Glomerular visceral epithelial cell (primary cell): ENCODE measurements around the gene HIGD1B.
"Not testable (repeated sequence)": the region's sequence is repeated elsewhere in the genome, so short reads cannot be mapped to it uniquely, and the experiment has no call there.

Source experiments
- DNase-seq: peaks from one replicate; pipeline ENCODE4 v3.0.0-alpha.2; 2016; ENCODE audit errors: extremely low spot score

HIGD1B gene

GRCh38 chr17:44847586-44847985 lies at the start of gene HIGD1B:
Gene HIGD1B, plus strand, starts transcription at chr17:44847883. Its CDS starts 270 bp downstream, at chr17:44848153.
- DNase-seq = no peak

GRCh38 chr17:44798356-44798755 lies 49.3 kb upstream of the HIGD1B start:
- DNase-seq = no peak

DNA sequence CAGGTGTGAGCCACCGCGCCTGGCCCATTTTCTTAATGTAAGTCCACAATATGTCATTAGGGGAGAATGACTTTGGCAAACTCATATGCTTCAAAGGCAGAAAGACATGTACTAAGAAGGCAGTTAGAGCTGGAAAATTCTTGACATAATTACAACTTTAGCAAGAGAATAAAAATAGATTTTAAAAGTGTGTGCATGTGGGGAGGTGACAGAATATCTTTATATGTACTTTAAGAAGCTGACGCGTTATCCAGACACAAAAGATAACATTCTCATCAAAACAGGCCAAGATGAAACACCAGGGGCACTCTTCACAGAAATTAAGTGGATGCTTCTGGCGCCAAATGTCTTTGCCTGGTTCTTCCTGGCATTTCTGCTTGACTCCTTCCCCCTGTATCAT lies 45.8 kb upstream of the HIGD1B start:
- no peak for DNase-seq

DNA sequence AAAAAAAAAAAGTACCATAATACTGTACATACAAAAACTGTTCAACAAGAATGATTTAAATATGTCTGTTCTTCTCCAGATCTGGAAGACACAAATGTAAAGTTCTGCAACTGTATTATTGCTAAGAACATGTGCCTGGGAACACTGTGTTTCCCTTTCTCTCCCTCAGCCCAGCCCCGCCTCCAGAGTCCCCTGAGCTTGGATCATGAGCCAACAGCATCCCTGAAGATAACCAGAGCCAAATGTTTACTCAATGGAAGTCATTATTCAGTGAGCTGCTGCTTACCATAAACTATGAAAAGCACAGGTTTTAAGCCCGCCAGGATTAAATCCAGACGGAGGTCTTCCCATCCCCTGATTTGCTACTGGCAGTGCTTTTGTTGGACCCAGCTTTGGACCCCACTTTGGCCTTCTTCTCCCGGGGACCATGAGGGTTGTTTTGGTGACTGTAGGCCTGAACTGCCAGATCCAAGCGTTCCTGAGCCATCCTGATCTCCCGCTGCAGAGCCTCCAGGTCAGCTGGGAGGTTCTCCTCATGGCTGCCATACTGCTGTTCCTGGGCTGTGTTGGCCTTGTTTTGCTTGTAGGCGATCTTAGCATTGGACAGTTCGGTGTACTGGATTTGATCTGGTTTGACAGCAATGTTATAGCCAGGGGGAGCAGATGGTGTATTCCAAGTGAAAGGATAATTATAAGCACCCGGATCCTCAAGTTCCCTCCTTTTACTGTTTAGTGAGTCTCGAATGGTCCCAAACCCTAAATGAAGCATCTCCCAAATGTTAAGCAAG lies 43.2 kb upstream of the HIGD1B start:
- DNase-seq = no peak

DNA sequence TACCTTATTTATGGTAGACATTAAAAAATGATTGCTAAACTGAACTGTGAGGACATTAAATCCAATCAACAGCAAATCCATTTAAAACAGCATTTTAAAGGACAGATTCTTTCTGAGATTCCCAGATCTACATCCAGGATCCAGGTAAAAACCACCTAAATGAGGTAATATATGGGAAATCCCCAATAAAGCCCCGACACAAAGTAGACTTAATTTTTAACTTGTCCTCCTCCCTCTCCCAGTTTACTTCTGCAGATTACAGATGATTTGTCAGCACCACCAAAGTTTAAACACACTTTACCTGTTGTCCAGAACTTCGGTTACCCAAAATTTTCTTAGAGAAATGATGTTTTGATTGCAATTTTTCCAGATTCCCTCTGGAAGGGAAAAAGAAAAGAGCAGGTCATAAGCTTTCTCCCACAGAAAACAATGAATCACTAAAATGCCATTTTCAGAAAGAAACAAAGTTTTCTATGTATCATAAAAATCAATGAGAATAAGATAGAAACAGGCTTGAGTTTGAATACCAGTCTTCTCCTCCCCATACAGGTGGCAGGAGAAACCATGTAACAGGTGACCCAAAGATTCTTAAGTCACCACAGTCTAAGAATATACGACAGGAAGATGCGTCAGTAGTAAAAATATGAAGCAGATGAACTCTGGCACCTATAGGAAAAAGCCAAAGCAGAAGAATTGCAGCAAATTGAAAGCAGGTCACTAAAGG lies 40.4 kb upstream of the HIGD1B start:
- DNase-seq = no peak

DNA sequence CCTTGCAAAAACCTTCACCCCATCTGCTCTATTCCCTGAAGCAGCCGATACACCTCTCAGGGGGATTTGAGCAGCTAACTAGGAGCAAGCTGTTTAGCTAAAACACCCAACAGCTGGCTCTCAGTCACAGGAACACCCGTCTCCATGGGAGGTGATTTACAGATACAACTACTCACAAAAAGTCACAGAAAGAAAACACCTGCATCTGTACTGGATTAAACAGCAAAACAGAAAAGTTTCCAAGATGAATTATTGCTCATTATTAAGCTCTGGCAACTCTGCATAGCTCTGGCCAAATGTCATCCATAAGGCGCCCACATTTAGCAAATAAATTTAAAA lies 39.9 kb upstream of the HIGD1B start:
- DNase-seq = no peak

DNA sequence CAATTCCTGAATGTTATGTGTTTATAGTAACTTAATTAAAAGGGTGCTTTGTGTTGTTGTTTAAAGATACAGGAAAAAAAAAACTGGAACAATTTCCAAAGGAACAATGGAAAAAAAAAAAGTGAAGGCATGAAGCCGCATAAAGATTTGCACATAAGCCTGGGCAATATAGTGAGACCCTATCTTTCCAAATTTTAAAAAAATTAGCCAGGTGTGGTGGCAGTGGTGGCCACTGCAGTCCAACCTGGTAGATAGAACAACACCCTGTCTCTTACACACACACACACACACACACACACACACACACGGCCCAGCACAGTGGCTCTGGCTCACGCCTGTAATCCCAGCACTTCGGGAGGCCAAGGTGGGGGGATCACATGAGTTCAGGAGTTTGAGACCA lies 39.5 kb upstream of the HIGD1B start:
- DNase-seq = no peak

DNA sequence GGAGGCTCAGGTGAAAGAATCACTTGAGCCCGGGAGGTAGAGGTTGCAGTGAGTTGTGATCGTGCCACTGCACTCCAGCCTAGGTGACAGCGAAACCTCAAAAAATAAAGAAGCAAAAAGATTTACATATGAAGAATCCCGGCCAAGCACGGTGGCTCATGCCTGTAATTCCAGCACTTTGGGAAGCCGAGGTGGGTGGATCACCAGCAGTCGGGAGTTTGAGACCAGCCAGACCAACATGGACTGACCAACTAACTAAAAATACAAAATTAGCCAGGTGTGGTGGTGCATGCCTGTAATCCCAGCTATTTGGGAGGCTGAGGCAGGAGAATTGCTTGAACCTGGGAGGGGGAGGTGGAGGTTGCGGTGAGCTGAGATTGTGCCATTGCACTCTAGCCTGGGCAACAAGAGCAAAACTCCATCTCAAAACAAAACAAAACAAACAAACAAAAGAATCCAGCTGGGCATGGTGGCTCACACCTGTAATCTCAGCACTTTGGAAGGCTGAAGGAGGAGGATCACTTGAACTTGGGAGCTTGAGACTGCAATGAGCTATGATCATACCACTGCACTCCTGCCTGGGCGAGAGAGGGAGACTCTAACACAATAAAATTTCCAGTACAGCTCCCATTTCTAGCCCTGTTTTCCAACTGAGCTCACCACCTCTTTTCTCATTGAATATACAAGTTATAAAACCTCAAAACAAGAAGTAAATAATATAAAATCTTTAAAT lies 38.9 kb upstream of the HIGD1B start:
- not testable (repeated sequence) for DNase-seq

GRCh38 chr17:44812263-44812662 lies 35.4 kb upstream of the HIGD1B start:
- no peak for DNase-seq

DNA sequence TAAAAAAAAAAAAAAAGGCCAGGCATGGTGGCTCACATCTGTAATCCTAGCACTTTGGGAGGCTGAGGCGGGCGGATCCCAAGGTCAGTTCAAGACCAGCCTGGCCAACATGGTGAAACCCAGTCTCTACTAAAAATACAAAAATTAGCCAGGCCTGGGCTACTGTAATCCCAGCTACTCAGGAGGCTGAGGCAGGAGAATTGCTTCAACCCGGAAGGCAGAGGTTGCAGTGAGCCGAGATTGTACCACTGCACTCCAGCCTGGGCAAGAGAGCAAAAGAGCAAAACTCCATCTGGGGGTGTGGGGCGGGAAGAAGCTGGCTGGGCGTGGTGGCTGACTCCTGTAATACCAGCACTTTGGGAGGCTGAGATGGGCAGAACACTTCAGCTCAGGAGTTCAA lies 29.2 kb upstream of the HIGD1B start:
- not testable (repeated sequence) for DNase-seq

- DNase-seq = peak; percentile 78
Observed at GRCh38 chr17:44820631-44821212, 27.0 kb upstream of the HIGD1B start.

- DNase-seq = not testable (repeated sequence)
Observed at GRCh38 chr17:44825236-44825635, 22.4 kb upstream of the HIGD1B start.

GRCh38 chr17:44826123-44826790 lies 21.4 kb upstream of the HIGD1B start:
- peak; percentile 56 for DNase-seq

- no peak for DNase-seq
Observed at GRCh38 chr17:44827863-44828262, 19.8 kb upstream of the HIGD1B start.

- DNase-seq = peak; percentile 22
Observed at GRCh38 chr17:44828919-44829522, 18.7 kb upstream of the HIGD1B start.

DNA sequence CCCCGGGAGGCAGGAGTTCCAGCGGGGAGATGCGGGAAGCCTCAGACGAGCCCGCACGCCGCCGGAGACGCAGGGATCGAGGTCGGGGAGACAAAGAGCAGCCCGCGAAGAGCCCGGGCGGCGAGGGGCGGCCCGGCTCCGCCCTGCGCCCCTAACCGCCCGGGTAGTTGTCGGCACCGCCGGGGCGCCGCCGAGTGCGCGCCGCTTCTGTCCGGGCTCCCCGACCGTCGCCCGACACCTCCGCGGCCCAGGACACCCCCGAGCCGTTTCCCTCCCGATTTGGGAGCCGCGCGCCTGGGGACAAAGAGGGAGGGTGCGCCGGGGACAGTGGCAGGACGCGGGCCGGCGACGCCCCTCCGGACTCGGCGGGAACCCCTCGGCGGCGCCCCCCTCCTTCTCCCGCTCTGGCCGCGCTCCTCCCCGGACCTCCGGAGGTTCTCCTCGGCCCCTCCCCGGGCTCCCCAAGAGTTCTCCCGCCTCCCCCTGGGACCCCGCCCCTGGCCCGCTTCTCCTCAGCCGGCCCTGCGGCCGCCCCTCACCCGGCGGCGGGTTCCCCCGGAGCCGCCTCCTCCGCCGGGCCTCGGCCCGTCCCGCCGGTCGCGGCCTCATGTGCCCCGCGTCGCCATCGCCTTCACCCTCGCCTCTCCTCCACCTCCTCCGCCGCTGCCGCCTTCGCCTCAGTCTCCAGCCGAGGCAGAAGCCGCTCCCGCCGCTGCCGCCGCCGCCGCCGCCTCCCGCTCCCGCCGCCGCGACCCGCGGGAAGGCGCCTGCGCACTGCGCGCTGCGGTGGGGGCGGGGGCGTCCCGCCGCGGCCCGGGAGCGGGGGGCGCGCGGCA lies 17.9 kb upstream of the HIGD1B start, which contains the start of gene GJC1:
Gene GJC1 (minus strand): TSS at position 765 of the 836 bp plus-strand sequence. CDS start 24,470 bp downstream, outside the sequence.
- peak; percentile 76 for DNase-seq

DNA sequence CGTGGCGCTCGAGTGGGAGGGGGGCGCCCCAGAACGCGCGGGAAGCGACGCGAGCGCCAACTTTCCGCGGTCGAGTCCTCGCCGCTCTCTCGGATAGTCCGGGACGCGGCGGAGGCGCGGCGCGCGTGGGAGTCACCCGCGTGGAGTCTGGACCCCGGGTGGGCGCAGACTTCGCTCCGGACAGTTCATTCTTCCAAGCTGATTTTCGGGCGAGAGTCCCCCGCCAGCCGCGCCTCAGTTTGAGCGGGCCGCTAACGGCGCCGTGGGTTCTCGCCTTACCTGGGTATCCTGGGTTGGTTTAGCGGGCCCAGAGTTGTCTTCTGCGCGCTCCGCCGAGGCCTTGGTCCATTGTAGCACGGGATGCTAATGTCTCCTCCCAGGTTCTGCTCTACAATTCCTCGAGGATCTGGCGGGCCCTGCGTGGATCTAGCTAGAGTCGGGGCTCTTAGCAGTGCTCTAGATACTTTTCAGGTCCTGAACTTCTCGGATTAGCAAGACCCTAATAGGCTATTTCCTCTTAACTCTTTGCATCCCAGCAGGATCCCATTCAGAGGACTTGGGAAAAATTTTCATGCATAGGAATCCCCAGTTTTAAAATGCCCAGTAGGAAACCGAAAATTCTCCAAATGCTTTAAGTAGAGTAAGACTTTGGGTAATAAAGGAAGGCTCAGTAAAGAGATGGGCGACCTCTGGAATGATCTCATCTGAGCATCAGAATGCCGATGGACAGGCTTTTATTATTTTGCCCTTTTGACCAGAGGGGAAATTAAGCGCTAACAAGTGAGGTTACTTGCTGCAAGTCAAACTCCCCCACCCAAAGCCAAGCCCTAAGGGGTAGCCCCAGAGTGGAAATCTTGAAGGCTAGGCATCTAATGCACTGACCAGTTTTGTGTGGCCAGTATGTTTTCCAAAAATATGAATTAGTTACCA lies 17.1 kb upstream of the HIGD1B start:
- DNase-seq = peak; percentile 40

GRCh38 chr17:44831371-44831770 lies 16.3 kb upstream of the HIGD1B start:
- no peak for DNase-seq

GRCh38 chr17:44832805-44833204 lies 14.9 kb upstream of the HIGD1B start:
- no peak for DNase-seq
